Lung (tissue), 12 donors: ENCODE results near the gene ALG10B. TPM values are rescaled to one million over a fixed set of nuclear protein-coding genes. Genes with fewer than 3 reads are reported as not detected.
"Not testable (repeated sequence)": the region's sequence is repeated elsewhere in the genome, so short reads cannot be mapped to it uniquely, and the experiment has no call there.

Experiments used
- ATAC-seq: fragments of 200-7000 bp; cut with Tn5 transposase; one replicate; pipeline ENCODE4 v1.9.1; 2020; ENCODE audit warnings: moderate number of reproducible peaks; ENCODE audit not compliant: insufficient read depth, low FRiP score
- DNase-seq, 3 donors: peaks; one replicate each; pipeline ENCODE4 v3.0.0-alpha.2; 2013 to 2017
- H3K27ac ChIP-seq, 2 donors: one replicate each; pipeline ENCODE4 v1.5.1; 2013; ENCODE audit warnings: mild to moderate bottlenecking in 2 of 2, moderate library complexity in 2 of 2, control low read depth in 1 of 2, inconsistent platforms in 1 of 2, low read depth in 1 of 2, low read length in 1 of 2
- H3K27me3 ChIP-seq, 3 donors: one replicate each; pipeline ENCODE4 v1.5.1; 2013; ENCODE audit warnings: low read length in 2 of 3; ENCODE audit not compliant: control insufficient read depth in 3 of 3, insufficient read depth in 3 of 3
- H3K36me3 ChIP-seq, 4 donors: one replicate each; pipeline ENCODE4 v1.5.1; 2013; ENCODE audit warnings: low read length in 4 of 4, mild to moderate bottlenecking in 1 of 4, moderate library complexity in 1 of 4; ENCODE audit not compliant: control insufficient read depth in 4 of 4, insufficient read depth in 4 of 4
- H3K4me1 ChIP-seq, 5 donors: one replicate each; pipeline ENCODE4 v1.5.1; 2013; ENCODE audit warnings: low read length in 5 of 5, mild to moderate bottlenecking in 2 of 5, moderate library complexity in 1 of 5; ENCODE audit not compliant: control insufficient read depth in 5 of 5, insufficient read depth in 5 of 5
- H3K4me3 ChIP-seq: one replicate; pipeline ENCODE4 v1.5.1; 2013; ENCODE audit warnings: mild to moderate bottlenecking, control low read depth, moderate library complexity
- H3K9ac ChIP-seq, 2 donors: one replicate each; pipeline ENCODE4 v1.5.1; 2013; ENCODE audit warnings: low read length in 2 of 2, control low read depth in 1 of 2; ENCODE audit not compliant: insufficient read depth in 1 of 2
- H3K9me3 ChIP-seq, 4 donors: one replicate each; pipeline ENCODE4 v1.5.1; 2013; ENCODE audit warnings: low read length in 3 of 4, mild to moderate bottlenecking in 1 of 4, moderate library complexity in 1 of 4; ENCODE audit not compliant: control insufficient read depth in 4 of 4, insufficient read depth in 3 of 4
- WGBS, 2 donors: extraction: QIAGEN DNeasy Blood & Tissue Kit; methylation state at CpG; one replicate each; pipeline ENCODE4 v1.1.7; 2013; 5-methylcytosine and 5-hydroxymethylcytosine counted together
- polyA plus RNA-seq, 2 donors: library from polyadenylated mRNA; stranded (reverse); fragments of 200-250 nt; gene quantifications; one replicate each; pipeline ENCODE4 v1.2.1, GENCODE V29; 2013
- total RNA-seq, 2 donors: library from RNA; depleted of rRNA in 1 of 2; stranded (reverse); fragments of >200 nt in 1 of 2; gene quantifications; one replicate each; pipeline ENCODE4 v1.2.1, GENCODE V29; 2014 to 2021
- TF ChIP-seq, protein P1 (sequence below): IDR thresholded peaks from 2 replicates; pipeline ENCODE4 v1.5.1; 2012; ENCODE audit warnings: mild to moderate bottlenecking; ENCODE audit errors: control extremely low read depth, extremely low read depth
- donor health status: control.
- donor health status: control.
- donor health status: Bipolar disorder and iron deficiency.
- donor health status: healthy.
- donor health status: DM: yes; HTN: yes; CAD: no.

ALG10B gene
- total and polyA plus RNA-seq, 4 donors = 1.6 to 11.7 (median 6.5) TPM

DNA sequence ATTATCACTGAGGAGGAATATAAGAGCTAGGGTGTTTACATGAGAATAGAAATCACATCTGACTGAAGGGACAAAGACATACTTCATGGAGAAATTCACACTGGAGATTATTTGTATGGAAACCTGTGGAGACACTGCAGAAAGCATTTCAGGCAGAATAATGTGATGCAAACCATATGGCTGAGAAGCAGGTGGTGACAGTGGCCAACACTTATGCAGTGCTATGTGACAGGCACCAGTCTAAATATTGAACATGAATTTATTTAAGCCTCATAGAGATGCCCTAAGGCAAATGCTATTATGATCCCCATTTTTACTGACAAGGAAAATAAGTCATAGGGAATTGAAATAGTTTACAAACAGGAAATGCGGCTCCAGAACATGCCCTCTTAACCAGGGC, 16.2 kb downstream of the ALG10B start:
- DNase-seq = no peak
- H3K4me1 ChIP-seq = no peaks in the 10 kb centered on the region
- no peak for ATAC-seq
- H3K4me3 ChIP-seq = no peak overlapping the region
- no peaks in the 10 kb centered on the region for H3K27me3 ChIP-seq
- no peak overlapping the region for H3K27ac ChIP-seq
- H3K9ac ChIP-seq = no peak overlapping the region
- WGBS, 2 donors = 98 to 100% methylated on average over 1 of the region's 1 CpG
- TF ChIP-seq, protein P1, sequence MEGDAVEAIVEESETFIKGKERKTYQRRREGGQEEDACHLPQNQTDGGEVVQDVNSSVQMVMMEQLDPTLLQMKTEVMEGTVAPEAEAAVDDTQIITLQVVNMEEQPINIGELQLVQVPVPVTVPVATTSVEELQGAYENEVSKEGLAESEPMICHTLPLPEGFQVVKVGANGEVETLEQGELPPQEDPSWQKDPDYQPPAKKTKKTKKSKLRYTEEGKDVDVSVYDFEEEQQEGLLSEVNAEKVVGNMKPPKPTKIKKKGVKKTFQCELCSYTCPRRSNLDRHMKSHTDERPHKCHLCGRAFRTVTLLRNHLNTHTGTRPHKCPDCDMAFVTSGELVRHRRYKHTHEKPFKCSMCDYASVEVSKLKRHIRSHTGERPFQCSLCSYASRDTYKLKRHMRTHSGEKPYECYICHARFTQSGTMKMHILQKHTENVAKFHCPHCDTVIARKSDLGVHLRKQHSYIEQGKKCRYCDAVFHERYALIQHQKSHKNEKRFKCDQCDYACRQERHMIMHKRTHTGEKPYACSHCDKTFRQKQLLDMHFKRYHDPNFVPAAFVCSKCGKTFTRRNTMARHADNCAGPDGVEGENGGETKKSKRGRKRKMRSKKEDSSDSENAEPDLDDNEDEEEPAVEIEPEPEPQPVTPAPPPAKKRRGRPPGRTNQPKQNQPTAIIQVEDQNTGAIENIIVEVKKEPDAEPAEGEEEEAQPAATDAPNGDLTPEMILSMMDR = no peak
- no peaks in the 10 kb centered on the region for H3K36me3 ChIP-seq
- H3K9me3 ChIP-seq = no peaks in the 10 kb centered on the region

DNA sequence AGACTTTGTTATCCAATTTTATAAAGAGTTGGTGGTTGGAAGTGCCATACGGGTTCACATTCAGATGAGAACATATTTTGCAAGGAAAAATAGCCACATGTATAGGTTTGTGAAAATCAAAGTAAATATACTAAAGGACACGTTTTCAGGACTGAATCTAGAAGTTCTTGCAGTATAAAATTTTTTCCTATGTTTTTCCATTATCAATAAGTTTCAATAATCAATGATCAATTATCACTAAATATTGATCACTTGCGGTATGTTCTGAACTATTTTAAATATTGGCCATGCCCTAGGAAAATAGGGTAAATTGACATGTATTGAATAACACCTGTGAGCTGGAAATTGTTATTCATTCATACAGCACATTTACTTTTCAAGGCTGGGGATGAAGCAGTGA, 25.9 kb downstream of the ALG10B start:
- Histone ChIP-seq H3K4me1 (no peaks in the 10 kb centered on the region), H3K9me3 (peaks cover 0 to 7% (median 3%) of the 10 kb centered on the region in 4 donors), H3K27me3 (no peaks in the 10 kb centered on the region), H3K27ac (no peak overlapping the region), H3K36me3 (no peaks in the 10 kb centered on the region), H3K4me3 (no peak overlapping the region), H3K9ac (no peak overlapping the region)
- DNase-seq = no peak
- TF ChIP-seq, protein P1 = no peak
- WGBS, 2 donors = 44 to 83% methylated on average over 3 of the region's 3 CpGs
- no peak for ATAC-seq

DNA sequence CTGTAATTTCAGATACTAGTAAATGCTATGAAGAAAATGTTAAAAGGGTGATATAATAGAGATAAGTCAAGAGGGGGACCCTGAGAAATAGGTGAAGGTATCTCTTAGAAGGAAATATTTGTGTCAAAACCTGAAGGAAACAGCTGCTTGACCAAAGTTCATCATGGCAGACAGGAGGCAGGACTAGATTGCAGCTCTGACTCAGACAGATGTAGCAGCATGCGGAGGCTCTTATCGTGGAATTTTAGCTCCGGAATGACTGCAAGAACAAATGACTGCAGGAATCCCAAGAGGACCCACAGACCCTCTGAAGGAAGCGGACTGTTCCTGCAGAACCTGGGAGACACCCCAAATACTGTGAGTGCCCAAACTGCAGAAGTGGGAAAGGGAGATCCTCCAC, 26.7 kb downstream of the ALG10B start:
- not testable (repeated sequence) for H3K36me3 ChIP-seq, DNase-seq, H3K27ac ChIP-seq, ATAC-seq, H3K4me1 ChIP-seq, H3K4me3 ChIP-seq, H3K27me3 ChIP-seq, H3K9me3 ChIP-seq, H3K9ac ChIP-seq
- WGBS, 2 donors = 70 to 71% methylated on average over 4 of the region's 4 CpGs

DNA sequence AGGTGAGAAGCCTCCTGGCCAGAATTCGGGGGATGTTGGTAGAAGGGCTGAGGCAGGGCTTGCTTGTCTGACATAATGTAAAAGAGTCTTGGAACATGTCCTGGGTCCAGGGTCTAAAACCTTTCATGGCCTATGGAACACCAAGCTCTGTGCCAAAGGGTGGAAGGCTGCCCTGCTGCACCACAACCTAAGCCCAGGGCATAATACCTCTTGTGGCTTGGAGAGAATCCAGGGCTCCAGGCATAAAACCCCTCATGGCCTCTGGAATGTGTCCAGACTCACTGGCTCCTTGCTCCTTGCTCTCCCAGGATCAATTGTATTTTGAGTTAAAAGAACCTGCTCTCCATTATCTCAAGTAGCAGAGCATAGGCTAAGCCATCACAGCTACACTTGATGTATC, 27.3 kb downstream of the ALG10B start:
- not testable (repeated sequence) for H3K4me1 ChIP-seq, ATAC-seq, H3K9me3 ChIP-seq, H3K9ac ChIP-seq, H3K4me3 ChIP-seq, DNase-seq, H3K27me3 ChIP-seq, H3K27ac ChIP-seq, H3K36me3 ChIP-seq
- 82 to 84% methylated on average over 1 of the region's 1 CpG for WGBS, 2 donors
